Panc1 (cell line): ENCODE results near the gene JHY. TPM values are rescaled to one million over a fixed set of nuclear protein-coding genes. Genes with fewer than 3 reads are reported as not detected.

Experiments
- ATAC-seq: fragments of 200-7000 bp; cut with Tn5 transposase; 2 replicates; pipeline ENCODE4 v1.9.1; 2020; ENCODE audit warnings: mild to moderate bottlenecking, moderate library complexity
- BruUV-seq: library from RNA; stranded (reverse); fragments of 400-500 nt; replicated peaks from 2 replicates; lab custom pipeline; 2021; lab: Mats Ljungman, UMichigan
- CTCF ChIA-PET: fragments of 300-600 bp; sonication (Branson Sonifier 250); formaldehyde crosslinking; loops from one replicate; lab custom pipeline; 2022; ENCODE audit warnings: antibody characterized with exemption; lab: Charles Lee
- POLR2A ChIA-PET: fragments of 300-600 bp; sonication (Branson Sonifier 250); formaldehyde crosslinking; loops from one replicate; lab custom pipeline; 2022; ENCODE audit warnings: antibody characterized with exemption; lab: Charles Lee
- DNase-seq: peaks from one replicate; pipeline ENCODE4 v3.0.0-alpha.2; 2010; ENCODE audit warnings: low read depth, low spot score
- H3K27ac ChIP-seq: 2 replicates; pipeline ENCODE4 v1.5.1; 2011; ENCODE audit warnings: mild to moderate bottlenecking, low read length, inconsistent platforms
- H3K27me3 ChIP-seq: fragments of 200-500 bp; sonication (Bioruptor generic); 2 replicates; pipeline ENCODE4 v1.6.0; 2014; ENCODE audit warnings: low read length, inconsistent platforms; ENCODE audit not compliant: control insufficient read depth, insufficient read depth
- H3K36me3 ChIP-seq: fragments of 200-500 bp; sonication (Bioruptor generic); 2 replicates; pipeline ENCODE4 v1.5.1; 2014; ENCODE audit warnings: inconsistent platforms, mild to moderate bottlenecking, low read length, moderate library complexity; ENCODE audit not compliant: control insufficient read depth, insufficient read depth
- H3K4me1 ChIP-seq: 2 replicates; pipeline ENCODE4 v1.5.1; 2011; ENCODE audit warnings: inconsistent platforms, mild to moderate bottlenecking, low read length, moderate library complexity; ENCODE audit not compliant: control insufficient read depth, insufficient read depth
- H3K4me3 ChIP-seq, 2 experiments: 2 replicates each; pipeline ENCODE4 v1.5.1; 2011 to 2012; ENCODE audit warnings: low read depth in 2 of 2, low read length in 2 of 2, mild to moderate bottlenecking in 2 of 2, inconsistent platforms in 1 of 2, moderate library complexity in 1 of 2
- H3K9me3 ChIP-seq: fragments of 200-500 bp; sonication (Bioruptor generic); 2 replicates; pipeline ENCODE4 v1.5.1; 2014; ENCODE audit warnings: low read depth, mild to moderate bottlenecking, inconsistent platforms, low read length, moderate library complexity; ENCODE audit not compliant: control insufficient read depth, insufficient read depth
- POLR2AphosphoS5 ChIP-seq: IDR thresholded peaks from 2 replicates; pipeline ENCODE4 v1.6.1; 2012; ENCODE audit warnings: mild to moderate bottlenecking, low read depth, low read length, moderate library complexity
- SIN3A ChIP-seq: IDR thresholded peaks from 2 replicates; pipeline ENCODE4 v1.6.1; 2012; ENCODE audit warnings: low read depth, mild to moderate bottlenecking, low read length, moderate library complexity, borderline replicate concordance; ENCODE audit not compliant: insufficient read depth
- TCF7L2 ChIP-seq: IDR thresholded peaks from 2 replicates; pipeline ENCODE4 v1.6.1; 2011; ENCODE audit warnings: mild to moderate bottlenecking, low read depth, low read length, inconsistent platforms
- in situ Hi-C: cut with HindIII; loops from 2 replicates; pipeline ENCODE4 v1.10.0; 2016; ENCODE audit warnings: low sequenced_read_pairs, low pct_unique_long_range_greater_than_20kb
- intact Hi-C: fragments of 100-400 bp; cut with micrococcal nuclease; formaldehyde crosslinking; loops from one replicate; pipeline ENCODE4 v1.10.0; 2022; ENCODE audit not compliant: unreplicated experiment
- total RNA-seq: library from RNA; stranded (reverse); gene quantifications from one replicate; pipeline ENCODE4 v1.2.1, GENCODE V29; 2021; ENCODE audit not compliant: unreplicated experiment
- TF ChIP-seq, protein P1 (sequence below): fragments of 450-650 bp; IDR thresholded peaks from 2 replicates; pipeline ENCODE4 v1.5.1; 2017; ENCODE audit warnings: mild to moderate bottlenecking
- TF ChIP-seq, protein P2 (sequence below), 2 experiments: IDR thresholded peaks; 2 replicates each; pipeline ENCODE4 v1.6.1; 2011 to 2012; ENCODE audit warnings: low read depth in 2 of 2, control low read depth in 1 of 2, low read length in 1 of 2, mild to moderate bottlenecking in 1 of 2, moderate library complexity in 1 of 2; ENCODE audit not compliant: insufficient read depth in 1 of 2

The JHY gene
- total RNA-seq, 1 experiment from 2014 or later = 10.1 TPM

DNA sequence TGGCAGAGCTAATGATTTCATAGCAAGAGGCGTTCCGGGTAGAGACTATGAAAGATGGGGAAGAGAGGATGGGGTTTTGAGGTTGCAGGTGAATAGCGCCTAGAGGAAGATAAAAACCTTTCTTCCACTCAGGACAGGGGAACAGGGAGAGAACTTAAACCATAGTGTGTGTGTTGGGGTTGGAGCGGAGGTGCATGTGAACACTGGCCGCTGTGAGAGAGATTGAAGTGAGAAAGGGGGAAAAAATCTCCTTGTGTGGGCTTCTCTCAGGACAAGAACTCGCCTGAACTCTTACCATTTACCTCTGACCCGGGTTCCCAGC is 95.7 kb downstream of the JHY start:
- intact Hi-C loops = no loop called here
- ChIA-PET CTCF (no interaction called here), POLR2A (no interaction called here)
- no TSS peak for BruUV-seq
- ATAC-seq (no peak), DNase-seq (no peak)
- in situ Hi-C loops = no loop called here
- Histone ChIP-seq H3K36me3 (no peaks in the 10 kb centered on the region), H3K4me3 (no peak overlapping the region), H3K27ac (no peak overlapping the region), H3K27me3 (peaks cover 86% of the 10 kb centered on the region), H3K4me1 (peaks cover 10% of the 10 kb centered on the region; the same call in 1 of the 2 replicates), H3K9me3 (no peaks in the 10 kb centered on the region)
- TF ChIP-seq, protein P1, sequence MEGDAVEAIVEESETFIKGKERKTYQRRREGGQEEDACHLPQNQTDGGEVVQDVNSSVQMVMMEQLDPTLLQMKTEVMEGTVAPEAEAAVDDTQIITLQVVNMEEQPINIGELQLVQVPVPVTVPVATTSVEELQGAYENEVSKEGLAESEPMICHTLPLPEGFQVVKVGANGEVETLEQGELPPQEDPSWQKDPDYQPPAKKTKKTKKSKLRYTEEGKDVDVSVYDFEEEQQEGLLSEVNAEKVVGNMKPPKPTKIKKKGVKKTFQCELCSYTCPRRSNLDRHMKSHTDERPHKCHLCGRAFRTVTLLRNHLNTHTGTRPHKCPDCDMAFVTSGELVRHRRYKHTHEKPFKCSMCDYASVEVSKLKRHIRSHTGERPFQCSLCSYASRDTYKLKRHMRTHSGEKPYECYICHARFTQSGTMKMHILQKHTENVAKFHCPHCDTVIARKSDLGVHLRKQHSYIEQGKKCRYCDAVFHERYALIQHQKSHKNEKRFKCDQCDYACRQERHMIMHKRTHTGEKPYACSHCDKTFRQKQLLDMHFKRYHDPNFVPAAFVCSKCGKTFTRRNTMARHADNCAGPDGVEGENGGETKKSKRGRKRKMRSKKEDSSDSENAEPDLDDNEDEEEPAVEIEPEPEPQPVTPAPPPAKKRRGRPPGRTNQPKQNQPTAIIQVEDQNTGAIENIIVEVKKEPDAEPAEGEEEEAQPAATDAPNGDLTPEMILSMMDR = no peak
- TF ChIP-seq TCF7L2 = no peak
- no peak for TF ChIP-seq SIN3A
- no peak for TF ChIP-seq POLR2AphosphoS5
- TF ChIP-seq, protein P2, sequence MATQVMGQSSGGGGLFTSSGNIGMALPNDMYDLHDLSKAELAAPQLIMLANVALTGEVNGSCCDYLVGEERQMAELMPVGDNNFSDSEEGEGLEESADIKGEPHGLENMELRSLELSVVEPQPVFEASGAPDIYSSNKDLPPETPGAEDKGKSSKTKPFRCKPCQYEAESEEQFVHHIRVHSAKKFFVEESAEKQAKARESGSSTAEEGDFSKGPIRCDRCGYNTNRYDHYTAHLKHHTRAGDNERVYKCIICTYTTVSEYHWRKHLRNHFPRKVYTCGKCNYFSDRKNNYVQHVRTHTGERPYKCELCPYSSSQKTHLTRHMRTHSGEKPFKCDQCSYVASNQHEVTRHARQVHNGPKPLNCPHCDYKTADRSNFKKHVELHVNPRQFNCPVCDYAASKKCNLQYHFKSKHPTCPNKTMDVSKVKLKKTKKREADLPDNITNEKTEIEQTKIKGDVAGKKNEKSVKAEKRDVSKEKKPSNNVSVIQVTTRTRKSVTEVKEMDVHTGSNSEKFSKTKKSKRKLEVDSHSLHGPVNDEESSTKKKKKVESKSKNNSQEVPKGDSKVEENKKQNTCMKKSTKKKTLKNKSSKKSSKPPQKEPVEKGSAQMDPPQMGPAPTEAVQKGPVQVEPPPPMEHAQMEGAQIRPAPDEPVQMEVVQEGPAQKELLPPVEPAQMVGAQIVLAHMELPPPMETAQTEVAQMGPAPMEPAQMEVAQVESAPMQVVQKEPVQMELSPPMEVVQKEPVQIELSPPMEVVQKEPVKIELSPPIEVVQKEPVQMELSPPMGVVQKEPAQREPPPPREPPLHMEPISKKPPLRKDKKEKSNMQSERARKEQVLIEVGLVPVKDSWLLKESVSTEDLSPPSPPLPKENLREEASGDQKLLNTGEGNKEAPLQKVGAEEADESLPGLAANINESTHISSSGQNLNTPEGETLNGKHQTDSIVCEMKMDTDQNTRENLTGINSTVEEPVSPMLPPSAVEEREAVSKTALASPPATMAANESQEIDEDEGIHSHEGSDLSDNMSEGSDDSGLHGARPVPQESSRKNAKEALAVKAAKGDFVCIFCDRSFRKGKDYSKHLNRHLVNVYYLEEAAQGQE (IDR thresholded peaks at IDR 0.05; ENCODE audit: insufficient read depth in 1 of 2, low read depth in 2 of 2, low read length in 1 of 2) = no peak

DNA sequence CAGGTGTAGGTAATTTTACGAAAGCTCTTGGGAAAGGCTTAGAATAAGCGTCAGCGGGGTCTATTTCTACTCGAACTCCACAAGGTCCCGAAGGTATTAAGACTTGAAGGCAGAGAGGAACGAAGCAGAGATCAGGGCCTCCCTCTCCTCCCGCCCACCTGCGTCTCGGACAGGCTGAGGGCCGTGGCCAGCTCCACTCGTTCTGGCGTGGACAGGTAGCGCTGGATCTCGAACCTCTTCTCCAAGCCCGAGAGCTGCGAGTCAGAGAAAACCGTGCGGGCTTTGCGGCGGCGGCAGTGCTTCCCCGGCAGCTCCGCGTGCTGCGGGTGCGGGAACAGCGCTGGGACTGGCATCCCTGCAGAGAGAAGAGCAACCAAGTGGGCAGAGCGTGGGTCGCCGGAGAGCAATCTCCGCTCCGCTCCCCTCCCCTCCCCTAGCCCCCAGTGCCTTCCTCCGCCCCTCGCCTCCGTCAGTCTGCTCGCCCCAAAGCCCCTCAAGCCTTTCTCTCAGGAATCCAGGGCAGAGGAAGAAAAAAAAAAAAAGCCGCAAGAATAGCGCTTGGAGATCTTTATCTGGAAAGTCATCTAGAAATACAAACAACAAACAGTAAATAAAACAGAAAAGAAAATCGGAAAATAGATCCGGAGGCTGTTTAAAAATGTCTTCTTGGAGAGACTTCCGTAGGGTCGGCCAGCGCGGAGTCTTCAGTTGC is 96.7 kb downstream of the JHY start:
- Histone ChIP-seq H3K27me3 (peaks cover 78% of the 10 kb centered on the region), H3K4me3 (no peak overlapping the region), H3K36me3 (no peaks in the 10 kb centered on the region), H3K9me3 (no peaks in the 10 kb centered on the region), H3K4me1 (peaks cover 15% of the 10 kb centered on the region; the same call in 1 of the 2 replicates), H3K27ac (no peak overlapping the region)
- BruUV-seq = no TSS peak
- intact Hi-C loops (no loop called here), in situ Hi-C loops (no loop called here)
- ATAC-seq = no peak
- CTCF ChIA-PET = no interaction called here
- TF ChIP-seq TCF7L2 (no peak), SIN3A (no peak), POLR2AphosphoS5 (no peak)
- TF ChIP-seq, protein P1 = no peak
- TF ChIP-seq, protein P2 (IDR thresholded peaks at IDR 0.05; ENCODE audit: insufficient read depth in 1 of 2, low read depth in 2 of 2, low read length in 1 of 2) = no peak
- POLR2A ChIA-PET = no interaction called here
- DNase-seq = no peak
